Right cardiac atrium (tissue), 5 donors: Measurements from ENCODE around the gene TRAPPC2B. TPM values are rescaled to one million over a fixed set of nuclear protein-coding genes. Genes with fewer than 3 reads are reported as not detected.

Experiments used
- ATAC-seq, 2 donors: fragments of 200-7000 bp; cut with Tn5 transposase; one replicate each; pipeline versions ENCODE4 v1.8.0 to v1.9.1; 2020; ENCODE audit warnings: moderate library complexity in 2 of 2, mild to moderate bottlenecking in 1 of 2
- DNase-seq, 3 donors: peaks; one replicate each; pipeline ENCODE4 v3.0.0-alpha.2; 2020
- H3K27ac ChIP-seq: one replicate; pipeline ENCODE4 v1.5.1; 2013; ENCODE audit warnings: mild to moderate bottlenecking, low read length, control low read depth, moderate library complexity
- H3K27me3 ChIP-seq: one replicate; pipeline ENCODE4 v1.6.1; 2013; ENCODE audit not compliant: control insufficient read depth, insufficient read depth
- H3K4me1 ChIP-seq: one replicate; pipeline ENCODE4 v1.6.1; 2013; ENCODE audit warnings: low read length; ENCODE audit not compliant: control insufficient read depth, insufficient read depth
- H3K4me3 ChIP-seq: one replicate; pipeline ENCODE4 v1.5.1; 2013; ENCODE audit warnings: low read length, control low read depth
- H3K9me3 ChIP-seq: one replicate; pipeline ENCODE4 v1.6.1; 2013; ENCODE audit warnings: low read length; ENCODE audit not compliant: control insufficient read depth
- WGBS: extraction: QIAGEN DNeasy Blood & Tissue Kit; methylation state at CpG from one replicate; pipeline ENCODE4 v1.1.7; 2013; 5-methylcytosine and 5-hydroxymethylcytosine counted together
- intact Hi-C, 4 donors: fragments of 100-400 bp; cut with DNase I; formaldehyde crosslinking; loops; one replicate each; pipeline versions ENCODE4 v1.11.0 to v1.14.0; 2022 to 2023
- polyA plus RNA-seq: library from polyadenylated mRNA; stranded (reverse); fragments of 200-250 nt; gene quantifications from one replicate; pipeline ENCODE4 v1.2.3, GENCODE V29; 2013
- total RNA-seq, 4 donors: library from RNA; stranded (reverse); fragmentation: NEBNext Ultra II Directional; extraction: Animal tissue kit (Norgen Biotek cat#: 25700); gene quantifications; one replicate each; pipeline ENCODE4 v1.2.1, GENCODE V29; 2021
- donor health status: healthy with polysubstance abuse.
- donor health status: DM: no; HTN: yes; CAD: no.
- donor health status: DM: no; HTN: no; CAD: no.
- donor health status: DM: no; HTN: yes; CAD: no; lungs with severe emphysema.
- donor health status: DM: yes; HTN: yes; CAD: no.

TRAPPC2B gene
- total and polyA plus RNA-seq, 5 donors = 10.8 to 38.6 (median 12.4) TPM

GRCh38 chr19:57338877-57339276, 24.5 kb upstream of the TRAPPC2B start:
- 43% methylated on average over 3 of the region's 3 CpGs for WGBS
- intact Hi-C loops = no loop called here
- DNase-seq = no peak
- Histone ChIP-seq H3K4me3 (no peak overlapping the region), H3K4me1 (peaks cover 5% of the 10 kb centered on the region), H3K27me3 (no peaks in the 10 kb centered on the region), H3K9me3 (no peaks in the 10 kb centered on the region), H3K27ac (peak overlapping the region; percentile 79)
- peak; percentile 80 to 83 for ATAC-seq

- WGBS = 75% methylated on average over 6 of the region's 6 CpGs
- no peak for DNase-seq
Observed at GRCh38 chr19:57342582-57342981, 20.8 kb upstream of the TRAPPC2B start.

DNA sequence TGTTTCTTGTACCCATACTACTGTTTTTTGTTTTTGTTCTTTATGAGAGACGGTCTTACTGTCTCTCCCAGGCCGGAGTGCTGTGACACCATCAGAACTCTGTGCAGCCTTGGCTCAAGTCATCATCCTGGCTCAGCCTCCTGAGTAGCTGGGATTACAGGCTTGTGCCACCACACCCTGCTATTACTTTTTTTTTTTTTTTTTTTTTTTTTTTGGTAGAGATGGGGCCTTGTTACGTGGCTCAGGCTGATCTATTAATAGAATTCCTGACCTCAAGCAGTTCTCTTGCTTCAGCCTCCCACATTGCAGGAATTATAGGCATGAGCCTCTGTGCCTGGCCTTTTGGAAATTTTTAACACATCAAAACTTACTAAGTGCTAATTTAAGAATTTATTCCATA, 15.2 kb upstream of the TRAPPC2B start:
- Histone ChIP-seq H3K27ac (no peak overlapping the region), H3K4me1 (peaks cover 12% of the 10 kb centered on the region), H3K9me3 (no peaks in the 10 kb centered on the region), H3K4me3 (no peak overlapping the region), H3K27me3 (no peaks in the 10 kb centered on the region)
- intact Hi-C loops = no loop called here
- ATAC-seq (no peak), DNase-seq (no peak)
- 66% methylated on average over 3 of the region's 3 CpGs for WGBS

More at GRCh38 chr19:57342582-57342981, 20.8 kb upstream of the TRAPPC2B start:
- H3K4me1 ChIP-seq = peaks cover 5% of the 10 kb centered on the region
- no peak overlapping the region for H3K4me3 ChIP-seq
- no peaks in the 10 kb centered on the region for H3K9me3 ChIP-seq
- no peak overlapping the region for H3K27ac ChIP-seq
- ATAC-seq = no peak
- intact Hi-C loops = no loop called here
- no peaks in the 10 kb centered on the region for H3K27me3 ChIP-seq

- peak; percentile 98 to 99 for ATAC-seq
Observed at GRCh38 chr19:57350877-57351805, 12.2 kb upstream of the TRAPPC2B start, which contains the start of gene ZNF304. Gene ZNF304, plus strand, starts transcription at chr19:57351271. Its CDS starts 394 bp downstream, at chr19:57351665.

GRCh38 chr19:57351867-57352266, 11.5 kb upstream of the TRAPPC2B start:
- Histone ChIP-seq H3K4me1 (peaks cover 15% of the 10 kb centered on the region), H3K27ac (peak overlapping the region; percentile 78), H3K9me3 (peaks cover 4% of the 10 kb centered on the region), H3K4me3 (peak overlapping the region; percentile 84), H3K27me3 (no peaks in the 10 kb centered on the region)
- DNase-seq (no peak), ATAC-seq (peak in 1 of 2 donors; percentile 2)
- intact Hi-C loops = no loop called here
- 16% methylated on average over 7 of the region's 7 CpGs for WGBS

More at GRCh38 chr19:57350877-57351805, 12.2 kb upstream of the TRAPPC2B start, which contains the start of gene ZNF304:
- peaks cover 15% of the 10 kb centered on the region for H3K4me1 ChIP-seq
- peaks cover 4% of the 10 kb centered on the region for H3K9me3 ChIP-seq
- intact Hi-C loops = no loop called here
- WGBS = under 1% methylated on average over 57 of the region's 57 CpGs
- peak within 1 kb of the TSS; percentile 84 for H3K4me3 ChIP-seq
- H3K27ac ChIP-seq = peak within 1 kb of the TSS; percentile 92
- no peaks in the 10 kb centered on the region for H3K27me3 ChIP-seq
- peak; percentile 96 to 98 (median 97) for DNase-seq

DNA sequence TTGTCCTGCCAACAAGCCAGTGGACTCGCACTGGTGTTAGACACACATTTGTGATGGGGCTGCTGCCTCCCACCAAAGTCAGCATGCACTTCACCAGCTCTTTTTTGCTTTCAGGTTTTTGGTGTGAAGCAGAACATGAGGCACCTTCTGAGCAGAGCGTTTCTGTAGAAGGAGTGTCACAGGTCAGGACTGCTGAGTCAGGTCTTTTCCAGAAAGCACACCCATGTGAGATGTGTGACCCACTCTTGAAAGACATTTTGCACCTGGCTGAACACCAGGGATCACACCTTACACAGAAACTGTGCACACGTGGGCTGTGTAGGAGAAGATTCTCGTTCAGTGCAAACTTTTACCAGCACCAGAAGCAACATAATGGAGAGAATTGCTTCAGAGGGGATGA, 7.4 kb upstream of the TRAPPC2B start:
- Histone ChIP-seq H3K4me3 (no peak overlapping the region), H3K27ac (no peak overlapping the region), H3K9me3 (peaks cover 4% of the 10 kb centered on the region), H3K4me1 (peaks cover 15% of the 10 kb centered on the region), H3K27me3 (no peaks in the 10 kb centered on the region)
- no peak for DNase-seq
- intact Hi-C loops = no loop called here
- no peak for ATAC-seq
- whole genome bisulfite sequencing = 93% methylated on average over 4 of the region's 4 CpGs

- no peak for DNase-seq
- Histone ChIP-seq H3K4me3 (no peak overlapping the region), H3K4me1 (peaks cover 9% of the 10 kb centered on the region), H3K9me3 (peaks cover 4% of the 10 kb centered on the region), H3K27ac (no peak overlapping the region), H3K27me3 (no peaks in the 10 kb centered on the region)
- intact Hi-C loops = no loop called here
- WGBS = 95% methylated on average over 5 of the region's 5 CpGs
- ATAC-seq = no peak
Observed at GRCh38 chr19:57357406-57357805, 5.9 kb upstream of the TRAPPC2B start.

- DNase-seq (no peak), ATAC-seq (no peak)
- intact Hi-C loops = no loop called here
- Histone ChIP-seq H3K4me1 (no peaks in the 10 kb centered on the region), H3K27me3 (no peaks in the 10 kb centered on the region), H3K4me3 (no peak overlapping the region), H3K27ac (no peak overlapping the region), H3K9me3 (peaks cover 4% of the 10 kb centered on the region)
Observed at GRCh38 chr19:57359300-57359699, 4.1 kb upstream of the TRAPPC2B start.

- DNase-seq (no peak), ATAC-seq (no peak)
- Histone ChIP-seq H3K9me3 (no peaks in the 10 kb centered on the region), H3K4me1 (no peaks in the 10 kb centered on the region), H3K4me3 (peak overlapping the region; percentile 39), H3K27me3 (no peaks in the 10 kb centered on the region), H3K27ac (peak overlapping the region; percentile 95)
- 59% methylated on average over 2 of the region's 2 CpGs for WGBS
- intact Hi-C loops = no loop called here
Observed at GRCh38 chr19:57362419-57362818, 932 bp upstream of the TRAPPC2B start.

DNA sequence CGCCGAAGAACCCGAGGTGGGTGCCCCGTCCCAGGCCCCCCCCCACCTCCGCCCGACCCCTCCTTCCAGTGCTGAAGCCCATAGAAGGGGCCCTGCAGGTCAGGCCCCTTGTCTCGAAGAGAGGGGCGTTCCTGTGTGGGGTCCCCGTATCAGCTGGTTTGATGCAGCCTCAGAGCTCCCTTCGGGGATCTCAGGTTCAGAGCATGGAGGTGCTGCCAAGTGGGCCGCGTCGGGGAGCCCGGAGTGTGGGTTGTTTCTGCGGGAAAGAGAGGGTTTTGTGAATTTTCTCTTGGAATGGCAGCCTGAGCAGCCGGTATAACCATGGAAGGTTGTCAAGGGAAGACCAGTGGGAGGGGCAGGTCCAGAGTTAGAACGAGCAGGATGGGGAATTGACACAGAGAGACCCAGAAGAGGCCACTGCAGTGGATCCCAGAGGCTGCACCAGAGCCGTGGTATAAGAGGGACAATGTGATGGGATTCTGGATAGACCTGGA, 384 bp downstream of the TRAPPC2B start:
- intact Hi-C loops = no loop called here

GRCh38 chr19:57366776-57367175, 3.4 kb downstream of the TRAPPC2B start:
- ATAC-seq (no peak), DNase-seq (no peak)
- Histone ChIP-seq H3K27ac (no peak overlapping the region), H3K4me1 (no peaks in the 10 kb centered on the region), H3K27me3 (no peaks in the 10 kb centered on the region), H3K9me3 (no peaks in the 10 kb centered on the region), H3K4me3 (no peak overlapping the region)
- 85% methylated on average over 2 of the region's 2 CpGs for WGBS
- intact Hi-C loops = no loop called here

More for the DNA sequence above, 384 bp downstream of the TRAPPC2B start:
- H3K9me3 ChIP-seq = no peaks in the 10 kb centered on the region
- under 1% methylated on average over 18 of the region's 18 CpGs for WGBS
- H3K27me3 ChIP-seq = no peaks in the 10 kb centered on the region
- DNase-seq = peak in 1 of 3 donors; percentile 64
- H3K4me3 ChIP-seq = peak overlapping the region; percentile 84
- peak in 1 of 2 donors; percentile 9 for ATAC-seq
- H3K27ac ChIP-seq = peak overlapping the region; percentile 91
- H3K4me1 ChIP-seq = no peaks in the 10 kb centered on the region
